ENCODE measurements around the gene TNFSF12. TPM values are rescaled to one million over a fixed set of nuclear protein-coding genes. Genes with fewer than 3 reads are reported as not detected.

TNFSF12 gene
- total and polyA plus RNA-seq, 9 of the 15 experiments (the other 6 are each of a cell fraction or from before 2014, with no cell fraction given) = 0.03 to 0.95 (median 0.19) TPM; not detected in 3

DNA sequence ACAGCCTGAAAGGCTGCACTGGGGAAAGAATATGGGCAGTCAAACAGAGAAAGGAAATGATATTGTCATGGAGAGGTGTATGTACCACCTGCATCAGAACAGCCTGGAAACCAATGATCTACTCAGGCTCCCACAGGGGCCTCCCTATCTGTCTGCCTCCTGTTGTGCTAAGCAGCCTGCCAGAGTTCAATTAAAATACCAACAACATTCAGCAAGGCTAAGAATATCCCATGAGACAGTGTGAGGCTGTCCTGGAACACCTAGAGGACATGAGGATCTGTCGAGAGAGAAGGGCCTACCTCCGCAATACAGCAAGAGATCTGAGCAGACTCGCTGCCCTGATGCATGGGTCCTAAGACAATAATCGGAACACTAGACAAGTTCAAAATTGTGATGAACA is 57.4 kb downstream of the TNFSF12 start (continued):
- TF ChIP-seq, protein P1, sequence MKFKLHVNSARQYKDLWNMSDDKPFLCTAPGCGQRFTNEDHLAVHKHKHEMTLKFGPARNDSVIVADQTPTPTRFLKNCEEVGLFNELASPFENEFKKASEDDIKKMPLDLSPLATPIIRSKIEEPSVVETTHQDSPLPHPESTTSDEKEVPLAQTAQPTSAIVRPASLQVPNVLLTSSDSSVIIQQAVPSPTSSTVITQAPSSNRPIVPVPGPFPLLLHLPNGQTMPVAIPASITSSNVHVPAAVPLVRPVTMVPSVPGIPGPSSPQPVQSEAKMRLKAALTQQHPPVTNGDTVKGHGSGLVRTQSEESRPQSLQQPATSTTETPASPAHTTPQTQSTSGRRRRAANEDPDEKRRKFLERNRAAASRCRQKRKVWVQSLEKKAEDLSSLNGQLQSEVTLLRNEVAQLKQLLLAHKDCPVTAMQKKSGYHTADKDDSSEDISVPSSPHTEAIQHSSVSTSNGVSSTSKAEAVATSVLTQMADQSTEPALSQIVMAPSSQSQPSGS (CRISPR knock-in tag; IDR thresholded peaks at IDR 0.05) = no peak
- no peak for TF ChIP-seq POLR3A (IDR thresholded peaks at IDR 0.05; ENCODE audit: borderline replicate concordance, extremely low read depth, insufficient read depth, insufficient read length)
- TF ChIP-seq, protein P2, sequence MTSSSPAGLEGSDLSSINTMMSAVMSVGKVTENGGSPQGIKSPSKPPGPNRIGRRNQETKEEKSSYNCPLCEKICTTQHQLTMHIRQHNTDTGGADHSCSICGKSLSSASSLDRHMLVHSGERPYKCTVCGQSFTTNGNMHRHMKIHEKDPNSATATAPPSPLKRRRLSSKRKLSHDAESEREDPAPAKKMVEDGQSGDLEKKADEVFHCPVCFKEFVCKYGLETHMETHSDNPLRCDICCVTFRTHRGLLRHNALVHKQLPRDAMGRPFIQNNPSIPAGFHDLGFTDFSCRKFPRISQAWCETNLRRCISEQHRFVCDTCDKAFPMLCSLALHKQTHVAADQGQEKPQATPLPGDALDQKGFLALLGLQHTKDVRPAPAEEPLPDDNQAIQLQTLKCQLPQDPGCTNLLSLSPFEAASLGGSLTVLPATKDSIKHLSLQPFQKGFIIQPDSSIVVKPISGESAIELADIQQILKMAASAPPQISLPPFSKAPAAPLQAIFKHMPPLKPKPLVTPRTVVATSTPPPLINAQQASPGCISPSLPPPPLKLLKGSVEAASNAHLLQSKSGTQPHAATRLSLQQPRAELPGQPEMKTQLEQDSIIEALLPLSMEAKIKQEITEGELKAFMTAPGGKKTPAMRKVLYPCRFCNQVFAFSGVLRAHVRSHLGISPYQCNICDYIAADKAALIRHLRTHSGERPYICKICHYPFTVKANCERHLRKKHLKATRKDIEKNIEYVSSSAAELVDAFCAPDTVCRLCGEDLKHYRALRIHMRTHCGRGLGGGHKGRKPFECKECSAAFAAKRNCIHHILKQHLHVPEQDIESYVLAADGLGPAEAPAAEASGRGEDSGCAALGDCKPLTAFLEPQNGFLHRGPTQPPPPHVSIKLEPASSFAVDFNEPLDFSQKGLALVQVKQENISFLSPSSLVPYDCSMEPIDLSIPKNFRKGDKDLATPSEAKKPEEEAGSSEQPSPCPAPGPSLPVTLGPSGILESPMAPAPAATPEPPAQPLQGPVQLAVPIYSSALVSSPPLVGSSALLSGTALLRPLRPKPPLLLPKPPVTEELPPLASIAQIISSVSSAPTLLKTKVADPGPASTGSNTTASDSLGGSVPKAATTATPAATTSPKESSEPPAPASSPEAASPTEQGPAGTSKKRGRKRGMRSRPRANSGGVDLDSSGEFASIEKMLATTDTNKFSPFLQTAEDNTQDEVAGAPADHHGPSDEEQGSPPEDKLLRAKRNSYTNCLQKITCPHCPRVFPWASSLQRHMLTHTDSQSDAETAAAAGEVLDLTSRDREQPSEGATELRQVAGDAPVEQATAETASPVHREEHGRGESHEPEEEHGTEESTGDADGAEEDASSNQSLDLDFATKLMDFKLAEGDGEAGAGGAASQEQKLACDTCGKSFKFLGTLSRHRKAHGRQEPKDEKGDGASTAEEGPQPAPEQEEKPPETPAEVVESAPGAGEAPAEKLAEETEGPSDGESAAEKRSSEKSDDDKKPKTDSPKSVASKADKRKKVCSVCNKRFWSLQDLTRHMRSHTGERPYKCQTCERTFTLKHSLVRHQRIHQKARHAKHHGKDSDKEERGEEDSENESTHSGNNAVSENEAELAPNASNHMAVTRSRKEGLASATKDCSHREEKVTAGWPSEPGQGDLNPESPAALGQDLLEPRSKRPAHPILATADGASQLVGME (CRISPR knock-in tag; IDR thresholded peaks at IDR 0.05) = no peak
- TF ChIP-seq STAT5B (CRISPR knock-in tag; IDR thresholded peaks at IDR 0.05) = no peak
- TF ChIP-seq ZNF589 (CRISPR knock-in tag; IDR thresholded peaks at IDR 0.05; ENCODE audit: low read depth) = no peak
- no peak for TF ChIP-seq FOXK2 (conservative IDR thresholded peaks at IDR 0.05 in 1 of 2, IDR thresholded peaks at IDR 0.05 in 1 of 2; ENCODE audit: low read depth in 2 of 2)
- no peak for TF ChIP-seq MTA2 (IDR thresholded peaks at IDR 0.05; ENCODE audit: low read depth)
- TF ChIP-seq ZNF445 (CRISPR knock-in tag; IDR thresholded peaks at IDR 0.05; ENCODE audit: low read depth) = no peak

Small RNA genes within 50 kb of the gene (small RNA-seq; reads per million reads assigned to genes)
- gene CD68 = 0.11 reads per million
- gene RF00019 = not detected
- gene SNORA48 = not detected
- not detected for gene SNORD10

Other genes with a start within 250 kb of the TNFSF12 start
Only the 7 nearest of the 32 such genes appear.
- 31.7 and 32.1 TPM in 2 replicates for gene POLR2A, start 64.7 kb upstream of the TNFSF12 start, total RNA-seq (2014; rRNA removed)
- 9.0 and 12.4 TPM in 2 replicates for gene POLR2A, start 64.7 kb upstream of the TNFSF12 start, total RNA-seq (2014; rRNA removed; fragmentation: Illumina TruSeq; extraction: Trizol)
- gene POLR2A, start 64.7 kb upstream of the TNFSF12 start, total RNA-seq (2015; rRNA removed; fragmentation: Illumina TruSeq; extraction: Trizol) = 9.6 and 15.4 TPM in 2 replicates
- 97.6 and 109 TPM in 2 replicates for gene POLR2A, start 64.7 kb upstream of the TNFSF12 start, total RNA-seq (2021)
- 8.7 and 13.6 TPM in 2 replicates for gene POLR2A, start 64.7 kb upstream of the TNFSF12 start, polyA plus RNA-seq (2011; rRNA removed)
- gene POLR2A, start 64.7 kb upstream of the TNFSF12 start, polyA plus RNA-seq (2014; fragmentation: Illumina TruSeq; extraction: Trizol) = 52.5 and 55.6 TPM in 2 replicates
- 1 to 10 TPM; 1.3 to 1.5 TPM for gene POLR2A, start 64.7 kb upstream of the TNFSF12 start, polyA plus RNA-seq (2014; fragmentation: Nextera tagmentation; extraction: Ambion mirVana)
- 20.9 and 23.9 TPM in 2 replicates for gene POLR2A, start 64.7 kb upstream of the TNFSF12 start, polyA plus RNA-seq (2014; rRNA removed)
- gene TNFSF13, start 9.7 kb downstream of the TNFSF12 start, total RNA-seq (2014; rRNA removed) = 0.18 and 0.24 TPM in 2 replicates
- gene TNFSF13, start 9.7 kb downstream of the TNFSF12 start, total RNA-seq (2014; rRNA removed; fragmentation: Illumina TruSeq; extraction: Trizol) = not detected in 2 replicates
- gene TNFSF13, start 9.7 kb downstream of the TNFSF12 start, total RNA-seq (2015; rRNA removed; fragmentation: Illumina TruSeq; extraction: Trizol) = 0.11 and 0.30 TPM in 2 replicates
- gene TNFSF13, start 9.7 kb downstream of the TNFSF12 start, total RNA-seq (2021) = 0.38 and 0.51 TPM in 2 replicates
- 0.26 and 1.6 TPM in 2 replicates for gene TNFSF13, start 9.7 kb downstream of the TNFSF12 start, polyA plus RNA-seq (2011; rRNA removed)
- gene TNFSF13, start 9.7 kb downstream of the TNFSF12 start, polyA plus RNA-seq (2014; fragmentation: Illumina TruSeq; extraction: Trizol) = 0.19 and 0.29 TPM in 2 replicates
- under 1 TPM; 0.04 to 0.07 TPM for gene TNFSF13, start 9.7 kb downstream of the TNFSF12 start, polyA plus RNA-seq (2014; fragmentation: Nextera tagmentation; extraction: Ambion mirVana)
- gene TNFSF13, start 9.7 kb downstream of the TNFSF12 start, polyA plus RNA-seq (2014; rRNA removed) = 0.30 and 0.45 TPM in 2 replicates
- gene SENP3, start 12.9 kb downstream of the TNFSF12 start, total RNA-seq (2014; rRNA removed) = 65.3 and 69.1 TPM in 2 replicates
- gene SENP3, start 12.9 kb downstream of the TNFSF12 start, total RNA-seq (2014; rRNA removed; fragmentation: Illumina TruSeq; extraction: Trizol) = 79.3 and 82.7 TPM in 2 replicates
- gene SENP3, start 12.9 kb downstream of the TNFSF12 start, total RNA-seq (2015; rRNA removed; fragmentation: Illumina TruSeq; extraction: Trizol) = 85.7 and 88.2 TPM in 2 replicates
- 55.6 and 63.1 TPM in 2 replicates for gene SENP3, start 12.9 kb downstream of the TNFSF12 start, total RNA-seq (2021)
- gene SENP3, start 12.9 kb downstream of the TNFSF12 start, polyA plus RNA-seq (2011; rRNA removed) = 80.5 and 94.1 TPM in 2 replicates
- 98.7 and 102 TPM in 2 replicates for gene SENP3, start 12.9 kb downstream of the TNFSF12 start, polyA plus RNA-seq (2014; fragmentation: Illumina TruSeq; extraction: Trizol)
- gene SENP3, start 12.9 kb downstream of the TNFSF12 start, polyA plus RNA-seq (2014; fragmentation: Nextera tagmentation; extraction: Ambion mirVana) = under 1 TPM; 0.63 to 0.73 TPM
- gene SENP3, start 12.9 kb downstream of the TNFSF12 start, polyA plus RNA-seq (2014; rRNA removed) = 67.3 and 78.8 TPM in 2 replicates
- gene CD68, start 30.6 kb downstream of the TNFSF12 start, total RNA-seq (2014; rRNA removed) = 34.6 and 37.2 TPM in 2 replicates
- 22.9 and 28.2 TPM in 2 replicates for gene CD68, start 30.6 kb downstream of the TNFSF12 start, total RNA-seq (2014; rRNA removed; fragmentation: Illumina TruSeq; extraction: Trizol)
- gene CD68, start 30.6 kb downstream of the TNFSF12 start, total RNA-seq (2015; rRNA removed; fragmentation: Illumina TruSeq; extraction: Trizol) = 46.4 and 50.9 TPM in 2 replicates
- 30.1 and 34.8 TPM in 2 replicates for gene CD68, start 30.6 kb downstream of the TNFSF12 start, total RNA-seq (2021)
- 31.3 and 65.1 TPM in 2 replicates for gene CD68, start 30.6 kb downstream of the TNFSF12 start, polyA plus RNA-seq (2011; rRNA removed)
- gene CD68, start 30.6 kb downstream of the TNFSF12 start, polyA plus RNA-seq (2014; fragmentation: Illumina TruSeq; extraction: Trizol) = 77.2 and 89.8 TPM in 2 replicates
- gene CD68, start 30.6 kb downstream of the TNFSF12 start, polyA plus RNA-seq (2014; fragmentation: Nextera tagmentation; extraction: Ambion mirVana) = 10 to 100 TPM; 37.7 to 85.3 TPM
- 33.3 and 38.8 TPM in 2 replicates for gene CD68, start 30.6 kb downstream of the TNFSF12 start, polyA plus RNA-seq (2014; rRNA removed)
- gene MPDU1, start 34.8 kb downstream of the TNFSF12 start, total RNA-seq (2014; rRNA removed) = 53.5 and 78.9 TPM in 2 replicates
- 68.3 and 80.2 TPM in 2 replicates for gene MPDU1, start 34.8 kb downstream of the TNFSF12 start, total RNA-seq (2014; rRNA removed; fragmentation: Illumina TruSeq; extraction: Trizol)
- gene MPDU1, start 34.8 kb downstream of the TNFSF12 start, total RNA-seq (2015; rRNA removed; fragmentation: Illumina TruSeq; extraction: Trizol) = 78.5 and 85.0 TPM in 2 replicates
- 55.5 and 63.7 TPM in 2 replicates for gene MPDU1, start 34.8 kb downstream of the TNFSF12 start, total RNA-seq (2021)
- gene MPDU1, start 34.8 kb downstream of the TNFSF12 start, polyA plus RNA-seq (2011; rRNA removed) = 160 and 161 TPM in 2 replicates
- 172 and 179 TPM in 2 replicates for gene MPDU1, start 34.8 kb downstream of the TNFSF12 start, polyA plus RNA-seq (2014; fragmentation: Illumina TruSeq; extraction: Trizol)
- gene MPDU1, start 34.8 kb downstream of the TNFSF12 start, polyA plus RNA-seq (2014; fragmentation: Nextera tagmentation; extraction: Ambion mirVana) = 10 to 100 TPM in 1 of 2 experiments, 1 to 10 TPM in 1; 4.9 to 21.8 TPM
- 77.1 and 86.7 TPM in 2 replicates for gene MPDU1, start 34.8 kb downstream of the TNFSF12 start, polyA plus RNA-seq (2014; rRNA removed)
- gene SOX15, start 41.0 kb downstream of the TNFSF12 start, total RNA-seq (2014; rRNA removed) = 0.23 and 0.24 TPM in 2 replicates
- not detected in 2 replicates for gene SOX15, start 41.0 kb downstream of the TNFSF12 start, total RNA-seq (2014; rRNA removed; fragmentation: Illumina TruSeq; extraction: Trizol)
- not detected in 2 replicates for gene SOX15, start 41.0 kb downstream of the TNFSF12 start, total RNA-seq (2015; rRNA removed; fragmentation: Illumina TruSeq; extraction: Trizol)
- 0.16 TPM in 1 of 2 replicates, not detected in the other for gene SOX15, start 41.0 kb downstream of the TNFSF12 start, total RNA-seq (2021)
- 0.16 TPM in 1 of 2 replicates, not detected in the other for gene SOX15, start 41.0 kb downstream of the TNFSF12 start, polyA plus RNA-seq (2011; rRNA removed)
- not detected in 2 replicates for gene SOX15, start 41.0 kb downstream of the TNFSF12 start, polyA plus RNA-seq (2014; fragmentation: Illumina TruSeq; extraction: Trizol)
- under 1 TPM in 1 of 2 experiments, not detected in 1; 0.07 TPM for gene SOX15, start 41.0 kb downstream of the TNFSF12 start, polyA plus RNA-seq (2014; fragmentation: Nextera tagmentation; extraction: Ambion mirVana)
- 0.33 TPM in 1 of 2 replicates, not detected in the other for gene SOX15, start 41.0 kb downstream of the TNFSF12 start, polyA plus RNA-seq (2014; rRNA removed)
- gene FXR2, start 65.8 kb downstream of the TNFSF12 start, total RNA-seq (2014; rRNA removed) = 26.3 and 38.6 TPM in 2 replicates
- 20.2 and 21.4 TPM in 2 replicates for gene FXR2, start 65.8 kb downstream of the TNFSF12 start, total RNA-seq (2014; rRNA removed; fragmentation: Illumina TruSeq; extraction: Trizol)
- 22.0 and 22.3 TPM in 2 replicates for gene FXR2, start 65.8 kb downstream of the TNFSF12 start, total RNA-seq (2015; rRNA removed; fragmentation: Illumina TruSeq; extraction: Trizol)
- gene FXR2, start 65.8 kb downstream of the TNFSF12 start, total RNA-seq (2021) = 28.3 and 29.9 TPM in 2 replicates
- gene FXR2, start 65.8 kb downstream of the TNFSF12 start, polyA plus RNA-seq (2011; rRNA removed) = 24.5 and 35.0 TPM in 2 replicates
- gene FXR2, start 65.8 kb downstream of the TNFSF12 start, polyA plus RNA-seq (2014; fragmentation: Illumina TruSeq; extraction: Trizol) = 41.0 and 49.3 TPM in 2 replicates
- 1 to 10 TPM; 2.0 to 2.2 TPM for gene FXR2, start 65.8 kb downstream of the TNFSF12 start, polyA plus RNA-seq (2014; fragmentation: Nextera tagmentation; extraction: Ambion mirVana)
- gene FXR2, start 65.8 kb downstream of the TNFSF12 start, polyA plus RNA-seq (2014; rRNA removed) = 28.4 and 35.0 TPM in 2 replicates